Frontal cortex (tissue), 1 donor: ENCODE data around the gene NBPF4. TPM values are rescaled to one million over a fixed set of nuclear protein-coding genes. Genes with fewer than 3 reads are reported as not detected.

Experiments used
- total RNA-seq: library from RNA; depleted of rRNA; stranded (reverse); fragments of >200 nt; gene quantifications from one replicate; pipeline ENCODE4 v1.2.3, GENCODE V29; 2014

NBPF4 gene
- total RNA-seq, 1 donor from 2014 or later: not detected

Other genes with a start within 250 kb of the NBPF4 start
- 37.5 TPM for gene SLC25A24, start 43.7 kb downstream of the NBPF4 start, total RNA-seq
- gene NBPF6, start 206.3 kb upstream of the NBPF4 start, total RNA-seq: not detected